Effector memory CD4-positive, alpha-beta T cell (primary cell): Measurements from ENCODE around the gene ZBBX.

Source experiments
- DNase-seq, 3 donors: peaks; one replicate each; pipeline ENCODE4 v3.0.0-alpha.2; 2020
- H3K27ac ChIP-seq: 2 replicates; pipeline ENCODE4 v1.7.0; 2013; ENCODE audit warnings: mild to moderate bottlenecking, low read length, moderate library complexity; ENCODE audit not compliant: insufficient read depth, poor library complexity, severe bottlenecking
- H3K27me3 ChIP-seq: replicated peaks from 2 replicates; pipeline ENCODE4 v1.7.0; 2013; ENCODE audit warnings: mild to moderate bottlenecking, low read length; ENCODE audit not compliant: insufficient read depth, control insufficient read depth, poor library complexity, severe bottlenecking
- H3K36me3 ChIP-seq: 2 replicates; pipeline ENCODE4 v1.7.0; 2013; ENCODE audit warnings: mild to moderate bottlenecking, low read length, moderate library complexity; ENCODE audit not compliant: control insufficient read depth, insufficient read depth
- H3K4me1 ChIP-seq: 2 replicates; pipeline ENCODE4 v1.7.0; 2013; ENCODE audit warnings: low read length, mild to moderate bottlenecking; ENCODE audit not compliant: control insufficient read depth, insufficient read depth, poor library complexity, severe bottlenecking
- H3K4me3 ChIP-seq: 2 replicates; pipeline ENCODE4 v1.7.0; 2013; ENCODE audit warnings: low read length, low read depth, mild to moderate bottlenecking; ENCODE audit not compliant: insufficient read depth, poor library complexity, severe bottlenecking
- H3K9me3 ChIP-seq: 2 replicates; pipeline ENCODE4 v1.7.0; 2013; ENCODE audit warnings: mild to moderate bottlenecking, low read length, moderate library complexity; ENCODE audit not compliant: control insufficient read depth

The ZBBX gene

GRCh38 chr3:167318306-167318705 lies 61.8 kb downstream of the ZBBX start:
- no peak overlapping the region for H3K27ac ChIP-seq

GRCh38 chr3:167306319-167306718 lies 73.8 kb downstream of the ZBBX start:
- no peaks in the 10 kb centered on the region for H3K9me3 ChIP-seq
- no peak overlapping the region for H3K27ac ChIP-seq
- H3K36me3 ChIP-seq = no peaks in the 10 kb centered on the region
- DNase-seq = no peak
- H3K4me1 ChIP-seq = no peaks in the 10 kb centered on the region
- H3K4me3 ChIP-seq = no peak overlapping the region
- no peaks in the 10 kb centered on the region for H3K27me3 ChIP-seq

More at GRCh38 chr3:167318306-167318705, 61.8 kb downstream of the ZBBX start:
- Histone ChIP-seq H3K4me1 (no peaks in the 10 kb centered on the region), H3K36me3 (no peaks in the 10 kb centered on the region), H3K27me3 (no peaks in the 10 kb centered on the region), H3K9me3 (no peaks in the 10 kb centered on the region), H3K4me3 (no peak overlapping the region)
- no peak for DNase-seq

- Histone ChIP-seq H3K36me3 (no peaks in the 10 kb centered on the region), H3K4me1 (no peaks in the 10 kb centered on the region), H3K9me3 (no peaks in the 10 kb centered on the region), H3K4me3 (no peak overlapping the region), H3K27me3 (no peaks in the 10 kb centered on the region), H3K27ac (no peak overlapping the region)
- DNase-seq = no peak
These were observed 74.7 kb downstream of the ZBBX start for GRCh38 chr3:167305340-167305890.

- no peaks in the 10 kb centered on the region for H3K36me3 ChIP-seq
- no peaks in the 10 kb centered on the region for H3K4me1 ChIP-seq
- no peak overlapping the region for H3K4me3 ChIP-seq
- no peaks in the 10 kb centered on the region for H3K9me3 ChIP-seq
- no peak overlapping the region for H3K27ac ChIP-seq
- no peaks in the 10 kb centered on the region for H3K27me3 ChIP-seq
- DNase-seq = no peak
These were observed 76.0 kb downstream of the ZBBX start for GRCh38 chr3:167304077-167304476.

- Histone ChIP-seq H3K36me3 (no peaks in the 10 kb centered on the region), H3K4me3 (no peak overlapping the region), H3K9me3 (no peaks in the 10 kb centered on the region), H3K27me3 (no peaks in the 10 kb centered on the region), H3K4me1 (no peaks in the 10 kb centered on the region), H3K27ac (no peak overlapping the region)
- DNase-seq = no peak
These were observed 77.4 kb downstream of the ZBBX start for GRCh38 chr3:167302678-167303077.

- H3K4me1 ChIP-seq = no peaks in the 10 kb centered on the region
- no peak overlapping the region for H3K4me3 ChIP-seq
- H3K27ac ChIP-seq = no peak overlapping the region
- H3K27me3 ChIP-seq = no peaks in the 10 kb centered on the region
- no peak for DNase-seq
- no peaks in the 10 kb centered on the region for H3K36me3 ChIP-seq
- no peaks in the 10 kb centered on the region for H3K9me3 ChIP-seq
These were observed 79.9 kb downstream of the ZBBX start for GRCh38 chr3:167300207-167300606.

- H3K27me3 ChIP-seq = no peaks in the 10 kb centered on the region
- H3K4me3 ChIP-seq = no peak overlapping the region
- no peak for DNase-seq
- no peaks in the 10 kb centered on the region for H3K36me3 ChIP-seq
- no peak overlapping the region for H3K27ac ChIP-seq
- no peaks in the 10 kb centered on the region for H3K4me1 ChIP-seq
- no peaks in the 10 kb centered on the region for H3K9me3 ChIP-seq
These were observed 90.7 kb downstream of the ZBBX start for GRCh38 chr3:167289435-167289834.

GRCh38 chr3:167288737-167289136 lies 91.4 kb downstream of the ZBBX start:
- no peaks in the 10 kb centered on the region for H3K4me1 ChIP-seq
- no peak for DNase-seq

GRCh38 chr3:167287308-167287707 lies 92.8 kb downstream of the ZBBX start:
- H3K4me3 ChIP-seq = no peak overlapping the region
- no peaks in the 10 kb centered on the region for H3K4me1 ChIP-seq
- no peaks in the 10 kb centered on the region for H3K9me3 ChIP-seq
- no peak for DNase-seq
- no peaks in the 10 kb centered on the region for H3K27me3 ChIP-seq
- H3K27ac ChIP-seq = no peak overlapping the region
- no peaks in the 10 kb centered on the region for H3K36me3 ChIP-seq

More at GRCh38 chr3:167288737-167289136, 91.4 kb downstream of the ZBBX start:
- Histone ChIP-seq H3K27me3 (no peaks in the 10 kb centered on the region), H3K4me3 (no peak overlapping the region), H3K36me3 (no peaks in the 10 kb centered on the region), H3K27ac (no peak overlapping the region), H3K9me3 (no peaks in the 10 kb centered on the region)

- Histone ChIP-seq H3K27me3 (no peaks in the 10 kb centered on the region), H3K9me3 (no peaks in the 10 kb centered on the region), H3K4me1 (no peaks in the 10 kb centered on the region), H3K27ac (no peak overlapping the region), H3K4me3 (no peak overlapping the region), H3K36me3 (no peaks in the 10 kb centered on the region)
- DNase-seq = no peak
These were observed 105.8 kb downstream of the ZBBX start for GRCh38 chr3:167274141-167274874.
